BLaER1 treated with 17β-estradiol and CSF1 and Interleukin-3, amounts not matched to agents 10 nM and 100 nM (cell line): ENCODE measurements around the gene NAV2.

Experiments
- H3K27ac ChIP-seq, 11 experiments: shearing (Covaris generic); formaldehyde crosslinking; 2 replicates each; pipeline ENCODE4 v1.8.1; 2022
- H3K27me3 ChIP-seq, 11 experiments: shearing (Covaris generic); formaldehyde crosslinking; 2 replicates each; pipeline ENCODE4 v1.8.1; 2022
- H3K36me3 ChIP-seq, 11 experiments: shearing (Covaris generic); formaldehyde crosslinking; 2 replicates each; pipeline ENCODE4 v1.8.1; 2022
- H3K4me1 ChIP-seq, 10 experiments: shearing (Covaris generic); formaldehyde crosslinking; 2 replicates each; pipeline ENCODE4 v1.8.1; 2022
- H3K4me2 ChIP-seq, 11 experiments: shearing (Covaris generic); formaldehyde crosslinking; 2 replicates each; pipeline ENCODE4 v1.8.1; 2022
- H3K4me3 ChIP-seq, 10 experiments: shearing (Covaris generic); formaldehyde crosslinking; 2 replicates each; pipeline ENCODE4 v1.8.1; 2022
- H3K9ac ChIP-seq, 11 experiments: shearing (Covaris generic); formaldehyde crosslinking; 2 replicates each; pipeline ENCODE4 v1.8.1; 2022
- H3K9me3 ChIP-seq, 11 experiments: shearing (Covaris generic); formaldehyde crosslinking; replicated peaks in 1 of 11; 2 replicates each; pipeline ENCODE4 v1.8.1; 2022
- H4K20me1 ChIP-seq, 11 experiments: shearing (Covaris generic); formaldehyde crosslinking; 2 replicates each; pipeline ENCODE4 v1.8.1; 2022
- Cebpa-rat ChIP-seq, 11 experiments: shearing (Covaris generic); IDR thresholded peaks; 2 replicates each; pipeline ENCODE4 v1.8.1; 2022

NAV2 gene

GRCh38 chr11:19853920-19854319 is 141.3 kb downstream of the NAV2 start:
- Histone ChIP-seq H3K9me3 (no peaks in the 10 kb centered on the region), H3K4me2 (peak overlapping the region in 7 of 11 experiments; percentile 9 to 54 (median 34); a peak in 12 of 22 replicates), H3K27ac (no peak overlapping the region), H3K27me3 (no peaks in the 10 kb centered on the region), H3K4me1 (peaks cover 0 to 16% (median 8%) of the 10 kb centered on the region in 10 experiments; a peak in 9 of 20 replicates), H3K9ac (no peak overlapping the region), H3K4me3 (no peak overlapping the region), H3K36me3 (no peaks in the 10 kb centered on the region), H4K20me1 (no peaks in the 10 kb centered on the region)
- no peak for TF ChIP-seq Cebpa-rat (IDR thresholded peaks at IDR 0.05)

GRCh38 chr11:19861171-19861570 is 148.5 kb downstream of the NAV2 start:
- H3K4me3 ChIP-seq: no peak overlapping the region
- H3K9ac ChIP-seq: no peak overlapping the region
- H3K9me3 ChIP-seq: peaks cover 0 to 4% (median 0%) of the 10 kb centered on the region in 11 experiments; a peak in 1 of 22 replicates
- no peak for TF ChIP-seq Cebpa-rat (IDR thresholded peaks at IDR 0.05)
- no peak overlapping the region for H3K4me2 ChIP-seq
- no peak overlapping the region for H3K27ac ChIP-seq
- no peaks in the 10 kb centered on the region for H4K20me1 ChIP-seq
- H3K27me3 ChIP-seq: no peaks in the 10 kb centered on the region
- no peaks in the 10 kb centered on the region for H3K4me1 ChIP-seq
- H3K36me3 ChIP-seq: no peaks in the 10 kb centered on the region

- TF ChIP-seq Cebpa-rat (IDR thresholded peaks at IDR 0.05): no peak
- H3K9ac ChIP-seq: no peak overlapping the region
- no peaks in the 10 kb centered on the region for H3K27me3 ChIP-seq
These were observed 149.5 kb downstream of the NAV2 start for GRCh38 chr11:19862091-19862490.

DNA sequence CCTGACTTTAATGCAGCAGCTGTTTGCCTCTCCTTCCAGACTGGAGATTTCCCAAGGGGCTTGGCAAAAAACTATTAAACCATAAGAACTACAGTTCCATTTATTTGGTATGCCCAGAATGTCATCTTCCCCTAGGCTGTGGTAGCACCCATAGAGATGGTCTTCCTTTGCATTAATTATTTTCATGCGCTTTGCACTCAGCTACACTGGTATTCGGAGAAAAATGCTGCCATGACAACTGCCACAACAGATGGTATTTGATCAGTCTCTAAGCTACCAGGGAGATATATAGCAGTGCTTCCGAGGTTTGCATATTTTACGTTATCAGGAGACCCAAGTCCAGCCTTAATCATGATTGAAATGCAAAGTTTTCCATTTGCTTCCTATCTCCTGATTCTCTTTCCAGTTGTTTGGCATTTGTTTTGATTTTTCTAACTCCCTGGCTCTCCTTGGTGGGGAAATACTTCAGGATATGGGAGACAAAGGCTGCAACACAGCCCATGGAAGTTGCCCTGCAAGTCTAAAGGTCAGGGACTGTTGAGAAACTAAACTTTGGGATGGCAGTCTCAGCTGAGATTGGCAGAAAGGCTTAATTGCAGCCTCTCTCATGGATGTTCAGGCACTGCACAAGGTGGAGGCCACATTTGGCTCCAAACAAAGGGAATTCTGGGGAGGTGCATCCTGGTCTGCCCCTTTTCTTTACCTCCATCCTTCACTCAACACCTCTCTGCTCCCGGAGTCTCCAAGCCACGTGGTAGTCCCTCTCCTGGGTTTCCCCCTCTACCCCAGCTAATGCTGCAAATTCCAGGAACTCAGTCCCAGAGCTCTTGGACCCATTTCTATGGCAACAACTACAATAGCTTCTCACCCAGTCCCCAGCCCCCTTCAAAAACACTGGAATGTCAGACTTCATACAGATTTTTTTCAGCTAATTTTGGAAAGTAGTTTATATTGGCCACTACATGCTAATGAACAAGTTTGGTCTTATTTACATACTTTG is 151.8 kb downstream of the NAV2 start:
- Histone ChIP-seq H4K20me1 (no peaks in the 10 kb centered on the region), H3K9me3 (peaks cover 0 to 4% (median 0%) of the 10 kb centered on the region in 11 experiments; a peak in 1 of 22 replicates), H3K4me1 (no peaks in the 10 kb centered on the region), H3K4me2 (no peak overlapping the region), H3K4me3 (no peak overlapping the region), H3K27ac (no peak overlapping the region), H3K27me3 (no peaks in the 10 kb centered on the region), H3K36me3 (no peaks in the 10 kb centered on the region), H3K9ac (no peak overlapping the region)
- no peak for TF ChIP-seq Cebpa-rat (IDR thresholded peaks at IDR 0.05)

More at GRCh38 chr11:19862091-19862490, 149.5 kb downstream of the NAV2 start:
- no peak overlapping the region for H3K4me3 ChIP-seq
- no peaks in the 10 kb centered on the region for H3K36me3 ChIP-seq
- H3K9me3 ChIP-seq: peaks cover 0 to 4% (median 0%) of the 10 kb centered on the region in 11 experiments; a peak in 1 of 22 replicates
- no peak overlapping the region for H3K27ac ChIP-seq
- H3K4me1 ChIP-seq: no peaks in the 10 kb centered on the region
- no peaks in the 10 kb centered on the region for H4K20me1 ChIP-seq
- H3K4me2 ChIP-seq: no peak overlapping the region

DNA sequence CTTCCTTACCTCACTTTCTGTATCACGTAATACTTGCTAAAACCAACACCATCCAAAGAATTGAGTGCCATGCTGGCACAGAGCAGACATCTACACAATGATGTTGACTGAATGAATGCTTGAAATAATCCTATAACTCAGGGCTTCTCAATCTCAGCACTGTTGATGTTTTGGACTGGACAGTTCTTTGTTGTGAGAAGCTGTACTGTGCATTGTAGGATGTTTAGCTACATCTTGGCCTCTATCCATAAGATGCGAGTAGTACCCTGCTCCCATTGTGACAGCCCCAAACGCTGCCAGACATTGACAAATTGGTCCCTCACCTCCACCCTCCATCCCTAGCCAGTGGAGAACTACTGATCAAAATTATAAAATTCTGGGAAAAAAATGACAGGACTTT is 153.4 kb downstream of the NAV2 start:
- H3K27ac ChIP-seq: no peak overlapping the region
- no peaks in the 10 kb centered on the region for H3K9me3 ChIP-seq
- no peak for TF ChIP-seq Cebpa-rat (IDR thresholded peaks at IDR 0.05)
- no peaks in the 10 kb centered on the region for H3K4me1 ChIP-seq
- no peak overlapping the region for H3K4me2 ChIP-seq
- H3K36me3 ChIP-seq: no peaks in the 10 kb centered on the region
- no peaks in the 10 kb centered on the region for H3K27me3 ChIP-seq
- no peak overlapping the region for H3K9ac ChIP-seq
- no peaks in the 10 kb centered on the region for H4K20me1 ChIP-seq
- H3K4me3 ChIP-seq: no peak overlapping the region

- H4K20me1 ChIP-seq: no peaks in the 10 kb centered on the region
- H3K4me3 ChIP-seq: no peak overlapping the region
- no peaks in the 10 kb centered on the region for H3K4me1 ChIP-seq
- H3K9ac ChIP-seq: no peak overlapping the region
- H3K27me3 ChIP-seq: no peaks in the 10 kb centered on the region
- H3K4me2 ChIP-seq: no peak overlapping the region
- no peak overlapping the region for H3K27ac ChIP-seq
- TF ChIP-seq Cebpa-rat (IDR thresholded peaks at IDR 0.05): no peak
- no peaks in the 10 kb centered on the region for H3K36me3 ChIP-seq
- no peaks in the 10 kb centered on the region for H3K9me3 ChIP-seq
These were observed 153.9 kb downstream of the NAV2 start for GRCh38 chr11:19866521-19866920.

DNA sequence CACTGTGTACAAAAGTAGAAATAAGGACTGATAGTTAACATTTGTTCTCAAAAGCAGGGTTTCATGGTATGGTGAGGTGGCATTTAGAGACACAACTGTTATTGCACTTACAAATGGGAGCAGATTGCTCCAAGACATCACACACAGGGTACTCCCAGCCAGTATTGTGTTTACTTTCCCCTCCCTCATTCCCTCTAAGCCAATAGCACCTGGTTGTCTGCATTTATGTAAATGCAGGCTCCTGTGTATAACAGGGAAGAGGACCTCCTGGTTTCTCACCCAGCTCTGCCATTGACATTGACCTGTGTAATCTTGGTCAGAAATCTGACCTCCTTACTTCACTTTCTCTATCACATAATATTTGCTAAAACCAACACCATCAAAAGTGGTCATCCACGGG is 154.4 kb downstream of the NAV2 start:
- no peaks in the 10 kb centered on the region for H3K36me3 ChIP-seq
- no peak overlapping the region for H3K4me2 ChIP-seq
- H4K20me1 ChIP-seq: no peaks in the 10 kb centered on the region
- no peak for TF ChIP-seq Cebpa-rat (IDR thresholded peaks at IDR 0.05)
- no peaks in the 10 kb centered on the region for H3K4me1 ChIP-seq
- no peak overlapping the region for H3K9ac ChIP-seq
- H3K9me3 ChIP-seq: no peaks in the 10 kb centered on the region
- H3K27me3 ChIP-seq: no peaks in the 10 kb centered on the region
- no peak overlapping the region for H3K4me3 ChIP-seq
- H3K27ac ChIP-seq: no peak overlapping the region

- Histone ChIP-seq H3K36me3 (no peaks in the 10 kb centered on the region), H3K4me3 (no peak overlapping the region), H3K4me2 (no peak overlapping the region), H3K9ac (no peak overlapping the region), H3K27me3 (no peaks in the 10 kb centered on the region), H4K20me1 (no peaks in the 10 kb centered on the region), H3K4me1 (no peaks in the 10 kb centered on the region), H3K27ac (no peak overlapping the region), H3K9me3 (no peaks in the 10 kb centered on the region)
- no peak for TF ChIP-seq Cebpa-rat (IDR thresholded peaks at IDR 0.05)
These were observed 155.7 kb downstream of the NAV2 start for GRCh38 chr11:19868281-19868821.

- Histone ChIP-seq H3K4me3 (no peak overlapping the region), H3K9me3 (no peaks in the 10 kb centered on the region), H3K4me2 (no peak overlapping the region), H3K36me3 (no peaks in the 10 kb centered on the region), H4K20me1 (no peaks in the 10 kb centered on the region), H3K9ac (no peak overlapping the region), H3K27ac (no peak overlapping the region), H3K4me1 (no peaks in the 10 kb centered on the region), H3K27me3 (no peaks in the 10 kb centered on the region)
- TF ChIP-seq Cebpa-rat (IDR thresholded peaks at IDR 0.05): no peak
These were observed 156.2 kb downstream of the NAV2 start for GRCh38 chr11:19868871-19869270.
